ENCODE results near the gene MYCT1.

DNA sequence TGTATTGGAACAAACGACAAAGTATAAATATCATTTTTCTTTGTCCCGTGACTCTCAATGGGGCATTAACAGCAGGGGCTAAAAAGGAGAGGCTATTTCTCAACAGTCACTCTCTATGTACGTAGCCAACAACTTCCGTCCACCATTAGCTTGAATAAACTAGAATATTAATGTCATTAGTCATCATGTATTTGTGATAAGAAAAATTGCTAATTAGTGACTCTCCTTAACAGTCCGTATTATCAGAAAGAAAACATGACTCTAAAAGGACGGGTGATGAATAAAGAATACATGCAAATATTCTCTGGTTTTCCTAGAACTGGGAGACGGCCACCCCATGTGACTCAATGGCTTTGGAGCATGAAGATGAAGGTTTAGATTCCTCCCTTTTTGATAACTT, 71.5 kb downstream of the MYCT1 start:
- no peak for TF ChIP-seq EZH2 (IDR thresholded peaks at IDR 0.05; ENCODE audit: low read depth, unreplicated experiment)
- TF ChIP-seq, protein P1, sequence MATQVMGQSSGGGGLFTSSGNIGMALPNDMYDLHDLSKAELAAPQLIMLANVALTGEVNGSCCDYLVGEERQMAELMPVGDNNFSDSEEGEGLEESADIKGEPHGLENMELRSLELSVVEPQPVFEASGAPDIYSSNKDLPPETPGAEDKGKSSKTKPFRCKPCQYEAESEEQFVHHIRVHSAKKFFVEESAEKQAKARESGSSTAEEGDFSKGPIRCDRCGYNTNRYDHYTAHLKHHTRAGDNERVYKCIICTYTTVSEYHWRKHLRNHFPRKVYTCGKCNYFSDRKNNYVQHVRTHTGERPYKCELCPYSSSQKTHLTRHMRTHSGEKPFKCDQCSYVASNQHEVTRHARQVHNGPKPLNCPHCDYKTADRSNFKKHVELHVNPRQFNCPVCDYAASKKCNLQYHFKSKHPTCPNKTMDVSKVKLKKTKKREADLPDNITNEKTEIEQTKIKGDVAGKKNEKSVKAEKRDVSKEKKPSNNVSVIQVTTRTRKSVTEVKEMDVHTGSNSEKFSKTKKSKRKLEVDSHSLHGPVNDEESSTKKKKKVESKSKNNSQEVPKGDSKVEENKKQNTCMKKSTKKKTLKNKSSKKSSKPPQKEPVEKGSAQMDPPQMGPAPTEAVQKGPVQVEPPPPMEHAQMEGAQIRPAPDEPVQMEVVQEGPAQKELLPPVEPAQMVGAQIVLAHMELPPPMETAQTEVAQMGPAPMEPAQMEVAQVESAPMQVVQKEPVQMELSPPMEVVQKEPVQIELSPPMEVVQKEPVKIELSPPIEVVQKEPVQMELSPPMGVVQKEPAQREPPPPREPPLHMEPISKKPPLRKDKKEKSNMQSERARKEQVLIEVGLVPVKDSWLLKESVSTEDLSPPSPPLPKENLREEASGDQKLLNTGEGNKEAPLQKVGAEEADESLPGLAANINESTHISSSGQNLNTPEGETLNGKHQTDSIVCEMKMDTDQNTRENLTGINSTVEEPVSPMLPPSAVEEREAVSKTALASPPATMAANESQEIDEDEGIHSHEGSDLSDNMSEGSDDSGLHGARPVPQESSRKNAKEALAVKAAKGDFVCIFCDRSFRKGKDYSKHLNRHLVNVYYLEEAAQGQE (IDR thresholded peaks at IDR 0.05; ENCODE audit: unreplicated experiment) = no peak
- TF ChIP-seq, protein P2, sequence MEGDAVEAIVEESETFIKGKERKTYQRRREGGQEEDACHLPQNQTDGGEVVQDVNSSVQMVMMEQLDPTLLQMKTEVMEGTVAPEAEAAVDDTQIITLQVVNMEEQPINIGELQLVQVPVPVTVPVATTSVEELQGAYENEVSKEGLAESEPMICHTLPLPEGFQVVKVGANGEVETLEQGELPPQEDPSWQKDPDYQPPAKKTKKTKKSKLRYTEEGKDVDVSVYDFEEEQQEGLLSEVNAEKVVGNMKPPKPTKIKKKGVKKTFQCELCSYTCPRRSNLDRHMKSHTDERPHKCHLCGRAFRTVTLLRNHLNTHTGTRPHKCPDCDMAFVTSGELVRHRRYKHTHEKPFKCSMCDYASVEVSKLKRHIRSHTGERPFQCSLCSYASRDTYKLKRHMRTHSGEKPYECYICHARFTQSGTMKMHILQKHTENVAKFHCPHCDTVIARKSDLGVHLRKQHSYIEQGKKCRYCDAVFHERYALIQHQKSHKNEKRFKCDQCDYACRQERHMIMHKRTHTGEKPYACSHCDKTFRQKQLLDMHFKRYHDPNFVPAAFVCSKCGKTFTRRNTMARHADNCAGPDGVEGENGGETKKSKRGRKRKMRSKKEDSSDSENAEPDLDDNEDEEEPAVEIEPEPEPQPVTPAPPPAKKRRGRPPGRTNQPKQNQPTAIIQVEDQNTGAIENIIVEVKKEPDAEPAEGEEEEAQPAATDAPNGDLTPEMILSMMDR (conservative IDR thresholded peaks at IDR 0.05; ENCODE audit: low read depth in 2 of 2) = no peak
- TF ChIP-seq POLR2AphosphoS5 (IDR thresholded peaks at IDR 0.05; ENCODE audit: low read depth) = no peak
- TF ChIP-seq ZNF331 (CRISPR knock-in tag; IDR thresholded peaks at IDR 0.05; ENCODE audit: low read depth) = no peak
- TF ChIP-seq CREB1 (CRISPR knock-in tag; IDR thresholded peaks at IDR 0.05; ENCODE audit: low read depth) = no peak
- TF ChIP-seq EZH2phosphoT487 (IDR thresholded peaks at IDR 0.05; ENCODE audit: unreplicated experiment) = no peak
